SH-SY5Y (cell line): ENCODE measurements around the gene TTC33.

Experiments
- GATA2 ChIP-seq: IDR thresholded peaks from 2 replicates; pipeline ENCODE4 v1.6.1; 2011; ENCODE audit warnings: mild to moderate bottlenecking, low read depth, low read length
- GATA3 ChIP-seq: IDR thresholded peaks from 2 replicates; pipeline ENCODE4 v1.6.1; 2011; ENCODE audit warnings: low read depth, mild to moderate bottlenecking, low read length, moderate library complexity

DNA sequence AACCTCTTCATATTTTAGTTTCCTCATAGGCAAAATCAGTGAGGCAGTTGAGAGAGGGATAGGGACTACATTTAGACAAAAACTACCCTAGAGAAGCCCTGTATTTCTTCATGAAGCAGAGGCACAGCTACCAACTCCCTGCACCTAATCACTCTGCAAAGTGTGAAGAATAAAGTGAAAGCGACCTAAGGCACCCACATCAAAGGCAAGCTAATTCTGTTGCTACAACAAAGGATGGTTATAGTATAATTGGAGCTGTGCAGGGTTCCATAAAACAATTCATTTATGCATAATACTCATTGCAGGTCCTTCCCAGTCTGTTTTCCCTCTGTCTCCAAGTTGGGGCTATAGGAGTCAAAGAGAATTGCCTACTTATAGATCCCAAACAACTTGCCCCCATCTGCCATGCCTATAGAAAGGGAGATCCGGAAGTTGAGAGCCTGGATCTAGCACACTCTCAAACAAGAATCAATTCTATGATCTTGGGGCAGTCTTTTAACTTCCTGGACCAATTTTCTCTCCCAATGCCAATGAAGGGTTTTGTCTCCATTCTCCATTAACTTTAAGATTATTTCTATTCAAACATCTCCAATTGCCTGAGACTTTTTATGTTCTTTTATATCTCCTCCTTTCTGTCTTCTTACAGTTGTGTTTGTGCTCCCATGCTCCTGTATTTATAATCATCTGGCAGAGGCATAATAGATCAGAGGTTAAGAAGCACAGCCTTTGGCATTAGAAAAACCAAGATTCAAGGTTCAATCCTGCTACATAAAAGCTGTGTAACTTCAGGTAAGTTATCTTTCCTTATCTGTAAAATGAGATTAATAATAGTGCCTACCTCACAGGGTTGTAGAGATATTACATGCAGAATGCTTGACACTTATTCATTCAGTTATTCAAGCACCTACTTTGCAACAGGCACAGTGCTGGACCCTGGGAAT is 132.0 kb downstream of the TTC33 start:
- TF ChIP-seq GATA3 (no peak), GATA2 (no peak)
